Neural progenitor cell (in vitro differentiated cells): ENCODE data around the gene PDK4. TPM values are rescaled to one million over a fixed set of nuclear protein-coding genes. Genes with fewer than 3 reads are reported as not detected.

Source experiments
- DNase-seq: peaks from one replicate; pipeline ENCODE4 v3.0.0-alpha.2; 2016; ENCODE audit warnings: low spot score
- H2AFZ ChIP-seq: fragments of 200-600 bp; sonication (generic); replicated peaks from 2 replicates; pipeline ENCODE4 v1.6.1; 2016; ENCODE audit warnings: antibody characterized with exemption
- H3F3A ChIP-seq: fragments of 200-600 bp; sonication (generic); 2 replicates; pipeline ENCODE4 v1.6.1; 2016; ENCODE audit warnings: antibody characterized with exemption, low read depth
- H3K27ac ChIP-seq: fragments of 200-600 bp; sonication (generic); 2 replicates; pipeline ENCODE4 v1.5.1; 2016; ENCODE audit warnings: mild to moderate bottlenecking
- H3K27me3 ChIP-seq: fragments of 200-600 bp; sonication (generic); 2 replicates; pipeline ENCODE4 v1.6.1; 2016; ENCODE audit warnings: mild to moderate bottlenecking, moderate library complexity
- H3K36me3 ChIP-seq: fragments of 200-600 bp; sonication (generic); 2 replicates; pipeline ENCODE4 v1.5.1; 2016
- H3K4me1 ChIP-seq: fragments of 200-600 bp; sonication (generic); 2 replicates; pipeline ENCODE4 v1.6.1; 2016; ENCODE audit warnings: mixed run types
- H3K4me2 ChIP-seq: fragments of 200-600 bp; sonication (generic); 2 replicates; pipeline ENCODE4 v1.6.1; 2016
- H3K4me3 ChIP-seq: fragments of 200-600 bp; sonication (generic); 2 replicates; pipeline ENCODE4 v1.5.1; 2016
- H3K79me2 ChIP-seq: fragments of 200-600 bp; sonication (generic); 2 replicates; pipeline ENCODE4 v1.6.1; 2016; ENCODE audit warnings: low read depth
- H3K9ac ChIP-seq: fragments of 200-600 bp; sonication (generic); 2 replicates; pipeline ENCODE4 v1.6.1; 2016
- H3K9me3 ChIP-seq: fragments of 200-600 bp; sonication (generic); 2 replicates; pipeline ENCODE4 v1.5.1; 2016; ENCODE audit warnings: low read depth
- H4K20me1 ChIP-seq: fragments of 200-600 bp; sonication (generic); 2 replicates; pipeline ENCODE4 v1.6.1; 2016; ENCODE audit warnings: low read depth
- H3K27ac Mint-ChIP-seq: 3 replicates; pipeline ENCODE4 v1.8.0; 2021; ENCODE audit warnings: mixed read lengths
- H3K27me3 Mint-ChIP-seq: 2 replicates; pipeline ENCODE4 v1.8.0; 2022; ENCODE audit warnings: low read depth, mild to moderate bottlenecking, inconsistent platforms, moderate library complexity, mixed read lengths; ENCODE audit not compliant: insufficient read depth
- H3K36me3 Mint-ChIP-seq: 3 replicates; pipeline ENCODE4 v1.8.0; 2021; ENCODE audit warnings: mixed read lengths
- H3K4me1 Mint-ChIP-seq: 3 replicates; pipeline ENCODE4 v1.8.0; 2021; ENCODE audit warnings: mixed read lengths
- H3K4me3 Mint-ChIP-seq: 3 replicates; pipeline ENCODE4 v1.8.0; 2021; ENCODE audit warnings: mild to moderate bottlenecking, moderate library complexity, mixed read lengths
- H3K9me3 Mint-ChIP-seq: 3 replicates; pipeline ENCODE4 v1.8.0; 2020; ENCODE audit warnings: mixed read lengths
- EZH2 ChIP-seq: fragments of 200-600 bp; sonication (generic); IDR thresholded peaks from 2 replicates; pipeline ENCODE4 v1.6.1; 2017; ENCODE audit warnings: antibody characterized with exemption, mild to moderate bottlenecking, moderate library complexity
- EZH2phosphoT487 ChIP-seq: fragments of 200-600 bp; sonication (generic); IDR thresholded peaks from 2 replicates; pipeline ENCODE4 v1.6.1; 2017; ENCODE audit warnings: antibody characterized with exemption
- total RNA-seq: library from RNA; depleted of rRNA; stranded (reverse); fragments of >200 nt; gene quantifications from 2 replicates; pipeline ENCODE4 v1.2.3, GENCODE V29; 2015; ENCODE audit warnings: low replicate concordance
- TF ChIP-seq, protein P1 (sequence below): fragments of 200-600 bp; sonication (generic); IDR thresholded peaks from 2 replicates; pipeline ENCODE4 v1.5.1; 2017; ENCODE audit warnings: antibody characterized with exemption, mild to moderate bottlenecking

PDK4 gene
- total RNA-seq, 1 donor from 2014 or later: not detected

DNA sequence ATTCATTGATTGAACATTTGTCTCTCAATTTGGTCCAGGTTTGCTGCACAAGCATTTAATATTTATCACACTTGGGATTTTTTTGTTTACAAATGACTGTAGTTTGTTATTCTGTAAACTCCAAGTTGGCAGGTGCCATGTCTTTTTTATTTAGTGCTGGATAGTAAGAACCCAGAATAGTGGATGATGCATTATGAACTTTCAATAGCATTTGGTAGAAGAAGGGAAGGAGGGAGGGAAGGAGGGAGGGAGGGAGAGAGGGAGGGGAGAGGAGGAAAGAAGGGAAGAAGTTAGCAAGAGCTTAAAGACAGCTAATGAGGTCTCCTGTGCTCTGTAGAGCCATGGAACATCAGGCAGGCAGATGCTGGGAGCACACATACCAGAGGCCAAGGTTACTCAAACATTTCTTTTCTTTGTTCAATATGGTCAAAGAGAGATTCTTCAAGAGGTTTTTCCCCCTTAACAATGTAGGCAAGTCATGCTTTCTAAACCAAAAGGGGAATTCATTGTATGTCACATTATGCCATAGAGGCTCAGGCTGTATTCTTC lies 25.8 kb upstream of the PDK4 start:
- Histone ChIP-seq H3K36me3 (no peaks in the 10 kb centered on the region), H3K9ac (no peak overlapping the region), H3K79me2 (no peaks in the 10 kb centered on the region), H3K4me3 (no peak overlapping the region), H2AFZ (no peak overlapping the region), H4K20me1 (no peaks in the 10 kb centered on the region), H3K4me2 (no peak overlapping the region), H3K27me3 (peaks cover 13% of the 10 kb centered on the region), H3K27ac (no peak overlapping the region), H3K9me3 (no peaks in the 10 kb centered on the region), H3F3A (no peaks in the 10 kb centered on the region), H3K4me1 (no peaks in the 10 kb centered on the region)
- Mint-ChIP-seq H3K9me3 (no peaks in the 10 kb centered on the region), H3K27ac (no peak overlapping the region), H3K36me3 (no peaks in the 10 kb centered on the region), H3K27me3 (peaks cover 2% of the 10 kb centered on the region), H3K4me3 (no peak overlapping the region), H3K4me1 (no peaks in the 10 kb centered on the region)
- TF ChIP-seq, protein P1, sequence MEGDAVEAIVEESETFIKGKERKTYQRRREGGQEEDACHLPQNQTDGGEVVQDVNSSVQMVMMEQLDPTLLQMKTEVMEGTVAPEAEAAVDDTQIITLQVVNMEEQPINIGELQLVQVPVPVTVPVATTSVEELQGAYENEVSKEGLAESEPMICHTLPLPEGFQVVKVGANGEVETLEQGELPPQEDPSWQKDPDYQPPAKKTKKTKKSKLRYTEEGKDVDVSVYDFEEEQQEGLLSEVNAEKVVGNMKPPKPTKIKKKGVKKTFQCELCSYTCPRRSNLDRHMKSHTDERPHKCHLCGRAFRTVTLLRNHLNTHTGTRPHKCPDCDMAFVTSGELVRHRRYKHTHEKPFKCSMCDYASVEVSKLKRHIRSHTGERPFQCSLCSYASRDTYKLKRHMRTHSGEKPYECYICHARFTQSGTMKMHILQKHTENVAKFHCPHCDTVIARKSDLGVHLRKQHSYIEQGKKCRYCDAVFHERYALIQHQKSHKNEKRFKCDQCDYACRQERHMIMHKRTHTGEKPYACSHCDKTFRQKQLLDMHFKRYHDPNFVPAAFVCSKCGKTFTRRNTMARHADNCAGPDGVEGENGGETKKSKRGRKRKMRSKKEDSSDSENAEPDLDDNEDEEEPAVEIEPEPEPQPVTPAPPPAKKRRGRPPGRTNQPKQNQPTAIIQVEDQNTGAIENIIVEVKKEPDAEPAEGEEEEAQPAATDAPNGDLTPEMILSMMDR: no peak
- TF ChIP-seq EZH2phosphoT487: no peak
- no peak for DNase-seq

DNA sequence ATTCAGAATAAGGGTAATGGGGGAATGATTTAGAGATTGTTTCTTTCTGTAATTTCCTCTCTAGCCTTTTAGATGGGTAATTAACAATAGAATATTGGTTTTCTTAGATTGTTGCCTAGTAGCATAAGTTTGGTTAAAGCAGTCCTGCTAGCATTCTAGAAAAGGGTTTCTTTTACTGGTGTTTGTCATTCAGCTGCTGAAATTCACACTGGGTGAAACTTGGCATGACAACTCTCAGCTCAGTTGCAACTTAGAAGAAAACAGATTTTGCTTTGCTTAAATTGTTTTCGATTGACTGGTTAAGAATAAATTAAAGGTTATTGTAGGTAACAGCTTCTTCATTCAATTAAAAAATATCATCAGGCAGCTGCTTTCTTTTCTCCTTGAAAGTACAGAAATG lies 25.1 kb upstream of the PDK4 start:
- no peak for DNase-seq
- Histone ChIP-seq H3K4me1 (no peaks in the 10 kb centered on the region), H3K79me2 (no peaks in the 10 kb centered on the region), H3K9me3 (no peaks in the 10 kb centered on the region), H3K27me3 (peaks cover 13% of the 10 kb centered on the region), H3K4me2 (no peak overlapping the region), H4K20me1 (no peaks in the 10 kb centered on the region), H3K36me3 (no peaks in the 10 kb centered on the region), H3K27ac (no peak overlapping the region), H2AFZ (no peak overlapping the region), H3K4me3 (no peak overlapping the region), H3K9ac (no peak overlapping the region), H3F3A (no peaks in the 10 kb centered on the region)
- Mint-ChIP-seq H3K9me3 (no peaks in the 10 kb centered on the region), H3K27ac (no peak overlapping the region), H3K4me3 (no peak overlapping the region), H3K27me3 (peaks cover 5% of the 10 kb centered on the region), H3K36me3 (no peaks in the 10 kb centered on the region), H3K4me1 (no peaks in the 10 kb centered on the region)
- TF ChIP-seq, protein P1: no peak
- TF ChIP-seq EZH2phosphoT487: no peak
- TF ChIP-seq EZH2: no peak

DNA sequence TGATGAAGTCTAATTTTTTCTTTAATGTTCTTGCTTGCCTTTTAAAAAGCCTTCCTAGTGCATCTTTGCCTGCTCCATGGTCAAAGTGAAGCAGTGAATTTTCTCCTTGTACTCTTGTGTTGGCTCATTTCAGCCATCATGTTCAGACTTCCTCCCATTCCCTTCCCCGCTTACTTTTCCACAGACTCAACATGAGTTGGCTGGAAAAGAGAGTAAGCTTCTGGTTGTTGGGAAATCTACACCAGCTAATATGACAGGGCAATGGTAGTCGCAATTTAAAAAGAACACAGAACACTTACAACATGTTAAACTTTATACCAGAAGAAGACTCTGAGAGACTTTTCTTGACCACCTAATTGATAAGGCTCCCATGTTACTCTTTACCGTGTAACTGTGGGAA lies 24.3 kb upstream of the PDK4 start:
- peaks cover 7% of the 10 kb centered on the region for H3K27me3 Mint-ChIP-seq

DNA sequence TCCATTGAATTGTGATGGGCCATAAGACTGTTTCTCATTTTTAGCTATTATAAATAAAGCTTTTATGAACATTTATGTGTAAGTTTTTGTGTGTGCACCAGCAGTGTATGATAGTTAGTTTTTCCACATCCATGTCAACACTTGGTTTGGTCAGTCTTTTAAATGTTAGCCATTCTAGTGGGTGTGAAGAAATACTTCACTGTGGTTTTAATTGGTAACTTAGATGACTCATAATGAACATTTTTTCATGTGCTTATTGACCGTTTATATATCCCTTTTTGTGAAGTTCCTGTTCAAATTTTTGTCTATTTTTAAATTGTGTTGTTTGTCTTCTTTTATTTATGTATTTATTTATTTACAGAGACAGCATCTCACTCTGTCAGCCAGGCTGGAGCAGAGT lies 23.6 kb upstream of the PDK4 start:
- no peak overlapping the region for H3K27ac Mint-ChIP-seq

More for the DNA sequence above, 24.3 kb upstream of the PDK4 start:
- H3K27me3 ChIP-seq: peaks cover 14% of the 10 kb centered on the region
- no peaks in the 10 kb centered on the region for H3K4me1 ChIP-seq
- Mint-ChIP-seq H3K9me3 (no peaks in the 10 kb centered on the region), H3K27ac (no peak overlapping the region), H3K36me3 (no peaks in the 10 kb centered on the region), H3K4me3 (no peak overlapping the region), H3K4me1 (no peaks in the 10 kb centered on the region)
- DNase-seq: no peak
- H3K9me3 ChIP-seq: no peaks in the 10 kb centered on the region
- H4K20me1 ChIP-seq: no peaks in the 10 kb centered on the region
- TF ChIP-seq EZH2: no peak
- no peak overlapping the region for H3K4me3 ChIP-seq
- no peak overlapping the region for H3K4me2 ChIP-seq
- no peaks in the 10 kb centered on the region for H3F3A ChIP-seq
- H3K79me2 ChIP-seq: no peaks in the 10 kb centered on the region
- no peak overlapping the region for H3K9ac ChIP-seq
- no peak overlapping the region for H3K27ac ChIP-seq
- no peak overlapping the region for H2AFZ ChIP-seq
- no peaks in the 10 kb centered on the region for H3K36me3 ChIP-seq

More for the DNA sequence above, 23.6 kb upstream of the PDK4 start:
- no peaks in the 10 kb centered on the region for H3K36me3 ChIP-seq
- no peak overlapping the region for H3K4me2 ChIP-seq
- no peaks in the 10 kb centered on the region for H3K36me3 Mint-ChIP-seq
- no peaks in the 10 kb centered on the region for H3K4me1 ChIP-seq
- no peaks in the 10 kb centered on the region for H3K9me3 ChIP-seq
- TF ChIP-seq, protein P1: no peak
- TF ChIP-seq EZH2 (no peak), EZH2phosphoT487 (no peak)
- peaks cover 16% of the 10 kb centered on the region for H3K27me3 ChIP-seq
- peaks cover 6% of the 10 kb centered on the region for H3K9me3 Mint-ChIP-seq
- H3K4me3 Mint-ChIP-seq: no peak overlapping the region
- H3K27me3 Mint-ChIP-seq: peaks cover 7% of the 10 kb centered on the region
- no peaks in the 10 kb centered on the region for H3F3A ChIP-seq
- H4K20me1 ChIP-seq: no peaks in the 10 kb centered on the region
- H2AFZ ChIP-seq: no peak overlapping the region
- no peaks in the 10 kb centered on the region for H3K79me2 ChIP-seq
- H3K4me1 Mint-ChIP-seq: no peaks in the 10 kb centered on the region
- no peak overlapping the region for H3K4me3 ChIP-seq
- H3K27ac ChIP-seq: no peak overlapping the region
- no peak overlapping the region for H3K9ac ChIP-seq
- DNase-seq: no peak
